ENCODE measurements around the gene FXYD7. TPM values are rescaled to one million over a fixed set of nuclear protein-coding genes. Genes with fewer than 3 reads are reported as not detected.

The FXYD7 gene
- total and polyA plus RNA-seq, 2 of the 4 experiments (the other 2 are of a cell fraction): 0.31 TPM; not detected in 1

DNA sequence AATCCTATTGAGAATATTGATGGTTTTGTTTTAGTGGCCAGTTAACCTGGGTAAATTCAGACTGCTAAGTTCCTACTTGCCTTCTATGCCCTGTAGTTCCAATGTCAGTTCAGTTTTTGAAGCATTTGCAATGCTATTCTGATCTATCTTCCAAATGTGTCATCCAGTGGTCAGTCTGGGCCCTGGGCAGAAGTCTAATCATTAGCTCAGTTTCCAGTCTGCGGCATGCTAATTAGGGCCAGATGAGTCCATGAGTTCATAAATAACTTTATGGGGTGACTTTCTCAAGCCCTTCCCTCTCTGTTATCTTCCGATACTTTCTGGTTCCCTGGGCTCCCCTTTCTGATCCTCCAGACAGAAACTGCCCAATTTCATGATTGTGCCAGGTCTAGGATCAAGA lies 52.8 kb downstream of the FXYD7 start:
- Histone ChIP-seq H3K9ac (ENCODE audit: low read depth, low read length) (no peak overlapping the region), H3K4me1 (ENCODE audit: control insufficient read depth, insufficient read depth, low read length) (no peaks in the 10 kb centered on the region), H2AFZ (replicated peaks; ENCODE audit: low read length, poor library complexity) (no peak overlapping the region), H2BK15ac (ENCODE audit: low read depth, low read length) (no peak overlapping the region), H4K8ac (ENCODE audit: low read depth in 2 of 2, low read length in 2 of 2) (no peak overlapping the region), H4K20me1 (ENCODE audit: insufficient read depth, low read length) (no peaks in the 10 kb centered on the region), H3K9me1 (ENCODE audit: insufficient read depth, low read length) (no peaks in the 10 kb centered on the region), H3K56ac (ENCODE audit: extremely low read depth, insufficient read depth, low read length) (no peak overlapping the region), H4K91ac (ENCODE audit: insufficient read depth, low read depth, low read length) (no peak overlapping the region), H3K4me2 (ENCODE audit: low read depth, low read length) (no peak overlapping the region), H2AK5ac (ENCODE audit: low read depth, low read length) (no peak overlapping the region), H3K4ac (ENCODE audit: low read depth, low read length) (no peak overlapping the region), H3K4me3 (ENCODE audit: insufficient read depth, low read depth, low read length) (no peak overlapping the region), H3K9me3 (ENCODE audit: control insufficient read depth, insufficient read depth, low read length) (no peaks in the 10 kb centered on the region), H4K5ac (ENCODE audit: low read depth, low read length) (no peak overlapping the region), H2BK120ac (ENCODE audit: low read depth, low read length) (no peak overlapping the region), H2BK5ac (ENCODE audit: low read depth, low read length, poor library complexity, severe bottlenecking) (no peak overlapping the region), H3K14ac (replicated peaks; ENCODE audit: low read depth, low read length) (no peak overlapping the region), H3K36me3 (ENCODE audit: control insufficient read depth, insufficient read depth, low read length) (no peaks in the 10 kb centered on the region), H2BK20ac (ENCODE audit: low read depth, low read length) (no peak overlapping the region), H3K23ac (ENCODE audit: low read depth, low read length) (no peak overlapping the region), H3K27ac (ENCODE audit: insufficient read depth, low read length) (no peak overlapping the region), H3K79me1 (ENCODE audit: low read depth in 1 of 2, low read length in 2 of 2) (no peaks in the 10 kb centered on the region), H2AK9ac (replicated peaks; ENCODE audit: low read depth, low read length, poor library complexity) (no peak overlapping the region), H3K18ac (ENCODE audit: low read depth, low read length) (no peak overlapping the region), H3K27me3 (ENCODE audit: control insufficient read depth, insufficient read depth, low read length) (peaks cover 3% of the 10 kb centered on the region; the same call in 1 of the 2 replicates)
- in situ Hi-C loops (cut with MboI; ENCODE audit: low sequenced_read_pairs) (no loop called here), dilution Hi-C loops (cut with HindIII; ENCODE audit: low sequenced_read_pairs, unreplicated experiment) (no loop called here), intact Hi-C loops (cut with micrococcal nuclease) (no loop called here)
- WGBS, 2 experiments (ENCODE audit: extremely low coverage in 2 of 2, insufficient read length in 1 of 2): no CpG with 5 or more reads among the region's 2 CpGs
- ATAC-seq (ENCODE audit: low read depth) (no peak), DNase-seq (no peak)
- ChIA-PET POLR2A (ENCODE audit: unreplicated experiment) (no interaction called here), CTCF (no interaction called here)
- BruUV-seq (replicated peaks): no TSS peak
- TF ChIP-seq MAZ (IDR thresholded peaks at IDR 0.05; ENCODE audit: borderline replicate concordance, low read depth, low read length) (no peak), RCOR1 (IDR thresholded peaks at IDR 0.05; ENCODE audit: insufficient replicate concordance, low read length) (no peak), SMC3 (IDR thresholded peaks at IDR 0.05; ENCODE audit: low read depth, low read length) (no peak), MXI1 (IDR thresholded peaks at IDR 0.05; ENCODE audit: borderline replicate concordance, low read depth, low read length) (no peak), CEBPB (IDR thresholded peaks at IDR 0.05; ENCODE audit: low read depth, low read length) (no peak), BHLHE40 (IDR thresholded peaks at IDR 0.05; ENCODE audit: low read depth, low read length) (no peak), RFX5 (IDR thresholded peaks at IDR 0.05; ENCODE audit: low read depth, low read length) (no peak), FOS (IDR thresholded peaks at IDR 0.05; ENCODE audit: low read depth, low read length) (no peak), RAD21 (IDR thresholded peaks at IDR 0.05; ENCODE audit: low read length) (no peak)
- TF ChIP-seq, protein P1, sequence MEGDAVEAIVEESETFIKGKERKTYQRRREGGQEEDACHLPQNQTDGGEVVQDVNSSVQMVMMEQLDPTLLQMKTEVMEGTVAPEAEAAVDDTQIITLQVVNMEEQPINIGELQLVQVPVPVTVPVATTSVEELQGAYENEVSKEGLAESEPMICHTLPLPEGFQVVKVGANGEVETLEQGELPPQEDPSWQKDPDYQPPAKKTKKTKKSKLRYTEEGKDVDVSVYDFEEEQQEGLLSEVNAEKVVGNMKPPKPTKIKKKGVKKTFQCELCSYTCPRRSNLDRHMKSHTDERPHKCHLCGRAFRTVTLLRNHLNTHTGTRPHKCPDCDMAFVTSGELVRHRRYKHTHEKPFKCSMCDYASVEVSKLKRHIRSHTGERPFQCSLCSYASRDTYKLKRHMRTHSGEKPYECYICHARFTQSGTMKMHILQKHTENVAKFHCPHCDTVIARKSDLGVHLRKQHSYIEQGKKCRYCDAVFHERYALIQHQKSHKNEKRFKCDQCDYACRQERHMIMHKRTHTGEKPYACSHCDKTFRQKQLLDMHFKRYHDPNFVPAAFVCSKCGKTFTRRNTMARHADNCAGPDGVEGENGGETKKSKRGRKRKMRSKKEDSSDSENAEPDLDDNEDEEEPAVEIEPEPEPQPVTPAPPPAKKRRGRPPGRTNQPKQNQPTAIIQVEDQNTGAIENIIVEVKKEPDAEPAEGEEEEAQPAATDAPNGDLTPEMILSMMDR (conservative IDR thresholded peaks at IDR 0.05; ENCODE audit: low read depth, low read length): no peak
